NCI-H1105 treated with DMSO at 0.1 percent for 48 hours (cell line): ENCODE data around the gene TP73.
A peak's percentile ranks its signal among the peaks of the same experiment; 100 is the strongest.

Source experiments
- DNase-seq: peaks from one replicate; lab custom pipeline; 2025; lab: John Stamatoyannopoulos, UW

Gene TP73

GRCh38 chr1:3768811-3769390 lies 116.6 kb downstream of the TP73 start:
- DNase-seq: no peak

GRCh38 chr1:3770047-3770765 lies 117.9 kb downstream of the TP73 start:
- no peak for DNase-seq

- no peak for DNase-seq
Observed at GRCh38 chr1:3771108-3772026, 119.1 kb downstream of the TP73 start.

- peak; percentile 70 for DNase-seq
Observed at GRCh38 chr1:3772027-3772714, 119.9 kb downstream of the TP73 start.

GRCh38 chr1:3772715-3773571 lies 120.6 kb downstream of the TP73 start, which contains the start of gene SMIM1:
SMIM1 (plus strand) TSS chr1:3772749; CDS start chr1:3775374, 2,625 bp downstream.
- DNase-seq: no peak

- no peak for DNase-seq
Observed at GRCh38 chr1:3773572-3774275, 121.4 kb downstream of the TP73 start.

GRCh38 chr1:3774276-3774945 lies 122.1 kb downstream of the TP73 start:
- no peak for DNase-seq

GRCh38 chr1:3774946-3775489 lies 122.7 kb downstream of the TP73 start:
- no peak for DNase-seq

GRCh38 chr1:3775490-3776230 lies 123.3 kb downstream of the TP73 start:
- peak; percentile 63 for DNase-seq

GRCh38 chr1:3776231-3776961 lies 124.1 kb downstream of the TP73 start:
- DNase-seq: no peak

GRCh38 chr1:3777078-3777547 lies 124.8 kb downstream of the TP73 start:
- no peak for DNase-seq

GRCh38 chr1:3777647-3778589 lies 125.6 kb downstream of the TP73 start:
- DNase-seq: no peak

- DNase-seq: no peak
Observed at GRCh38 chr1:3778590-3779264, 126.4 kb downstream of the TP73 start.

- DNase-seq: no peak
Observed at GRCh38 chr1:3779265-3779911, 127.1 kb downstream of the TP73 start.

- DNase-seq: no peak
Observed at GRCh38 chr1:3779912-3780416, 127.6 kb downstream of the TP73 start.

GRCh38 chr1:3780901-3781300 lies 128.6 kb downstream of the TP73 start:
- no peak for DNase-seq
